Measurements from ENCODE around the gene CNOT8. TPM values are rescaled to one million over a fixed set of nuclear protein-coding genes. Genes with fewer than 3 reads are reported as not detected.

The CNOT8 gene
- total RNA-seq, 5 donors from 2014 or later (not counting 1 experiment from before 2014, with no cell fraction given): 85.9 to 113 (median 100) TPM

DNA sequence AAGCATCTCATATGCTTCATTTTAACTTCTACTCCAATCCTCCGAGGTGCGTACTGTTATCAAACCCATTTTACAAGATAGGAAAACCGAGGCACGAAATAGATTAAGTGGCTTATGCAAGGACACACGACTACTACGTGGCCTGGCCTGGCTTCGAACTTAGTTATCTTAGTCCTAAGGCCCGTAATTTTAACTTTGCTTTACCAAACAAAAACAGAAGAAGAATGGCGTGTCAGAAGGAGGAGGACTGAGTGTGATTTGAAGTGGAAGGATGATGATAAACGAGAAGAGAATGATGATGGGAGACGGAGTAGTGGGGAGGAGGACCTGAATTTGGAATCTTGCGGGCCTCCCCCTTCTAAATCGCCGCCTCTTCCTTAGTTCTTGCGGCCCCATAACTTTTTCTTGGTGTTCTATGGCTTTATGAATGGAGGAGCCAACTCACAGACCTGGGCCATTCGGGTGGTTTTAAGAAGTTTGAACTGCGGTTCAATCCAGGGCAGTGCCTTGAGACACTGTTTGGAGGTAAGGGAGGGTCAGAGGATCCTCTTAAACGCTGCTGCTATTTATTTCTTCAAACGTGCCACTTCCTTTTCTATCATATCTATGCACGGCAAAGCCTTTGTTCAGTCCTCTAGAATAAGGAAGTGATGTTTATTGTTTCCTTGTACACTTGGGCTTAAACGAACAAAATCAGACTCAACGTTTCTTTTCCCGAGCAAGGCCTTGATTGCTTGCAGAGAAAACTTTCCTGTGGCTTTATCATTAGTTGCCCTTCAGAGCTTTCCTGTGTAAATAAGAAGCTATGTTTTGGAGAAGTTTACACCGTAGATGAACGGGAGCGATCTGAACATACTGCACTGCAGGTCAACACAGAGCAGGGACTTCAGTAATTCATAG lies 795 bp downstream of the CNOT8 start:
- WGBS (ENCODE audit: insufficient coverage): 0% methylated on average over 13 of the region's 26 CpGs
- peaks cover 30 to 35% of the 10 kb centered on the region in 2 experiments for H3K4me1 ChIP-seq (ENCODE audit: control insufficient read depth in 1 of 2, extremely low read depth in 1 of 2, insufficient read depth in 2 of 2, low read length in 2 of 2)
- H3K4me1 Mint-ChIP-seq: peaks cover 49 to 57% (median 51%) of the 10 kb centered on the region in 3 donors

DNA sequence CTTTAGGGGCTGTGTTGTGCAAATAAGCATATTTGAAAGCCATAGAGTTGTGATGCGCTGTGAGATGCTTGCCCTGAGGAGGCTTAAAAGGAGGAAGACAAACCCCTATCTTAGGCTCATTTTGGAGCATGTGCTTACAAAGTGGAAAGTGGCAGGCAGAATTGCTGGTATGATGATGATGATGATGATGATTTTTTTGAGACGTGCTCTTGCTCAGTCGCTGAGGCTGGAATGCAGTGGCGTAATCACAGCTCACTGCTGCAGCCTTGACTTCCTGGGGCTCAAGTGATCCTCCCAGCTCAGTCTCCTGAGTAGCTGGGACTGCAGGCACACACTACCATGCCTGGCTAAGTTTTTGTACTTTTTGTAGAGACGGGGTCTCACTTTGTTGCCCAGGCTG lies 1.7 kb downstream of the CNOT8 start:
- peak overlapping the region; percentile 88 to 95 (median 93) for H3K4me3 Mint-ChIP-seq
- H3K36me3 Mint-ChIP-seq: peaks cover 18% of the 10 kb centered on the region
- no peaks in the 10 kb centered on the region for H3K9me3 Mint-ChIP-seq
- peak overlapping the region; percentile 90 for H3K27ac ChIP-seq (ENCODE audit: low read length)
- no peaks in the 10 kb centered on the region for H3K27me3 ChIP-seq (replicated peaks in 1 of 2; ENCODE audit: control insufficient read depth in 2 of 2, extremely low read depth in 1 of 2, insufficient read depth in 2 of 2, low read length in 1 of 2)
- peaks cover 30 to 35% of the 10 kb centered on the region in 2 experiments for H3K4me1 ChIP-seq (ENCODE audit: control insufficient read depth in 1 of 2, extremely low read depth in 1 of 2, insufficient read depth in 2 of 2, low read length in 2 of 2)
- peaks cover 54 to 57% (median 56%) of the 10 kb centered on the region in 3 donors for H3K4me1 Mint-ChIP-seq
- CTCF ChIA-PET: interaction anchor here in 1 of 2 donors (0.6 kb wide), 1 partner anchor 103 kb away, joined by 4 read pairs; no protein-coding TSS in a partner anchor
- POLR2A ChIA-PET: interaction anchor here in 1 of 2 donors (0.6 kb wide), 1 partner anchor 101 kb away, joined by 3 read pairs; no protein-coding TSS in a partner anchor
- H3K27me3 Mint-ChIP-seq: no peaks in the 10 kb centered on the region
- ATAC-seq (replicated peaks in 1 of 4) (no peak), DNase-seq (peak in 2 of 35 experiments; percentile 7 to 9)
- peak overlapping the region; percentile 59 to 81 for H3K4me3 ChIP-seq (ENCODE audit: control insufficient read depth in 1 of 2, extremely low read depth in 1 of 2, low read length in 1 of 2)
- H3K9me3 ChIP-seq: no peaks in the 10 kb centered on the region
- peaks cover 3 to 18% of the 10 kb centered on the region in 2 donors for H3K36me3 ChIP-seq (ENCODE audit: control insufficient read depth in 2 of 2, extremely low read depth in 1 of 2, insufficient read depth in 1 of 2, low read length in 1 of 2)
- peak overlapping the region; percentile 94 to 99 for H3K27ac Mint-ChIP-seq
- 3% methylated on average over 3 of the region's 5 CpGs for WGBS (ENCODE audit: insufficient coverage)

More for the DNA sequence above, 795 bp downstream of the CNOT8 start:
- H3K9me3 Mint-ChIP-seq: no peaks in the 10 kb centered on the region
- peak overlapping the region; percentile 94 to 99 for H3K27ac Mint-ChIP-seq
- H3K4me3 Mint-ChIP-seq: peak overlapping the region; percentile 88 to 95 (median 93)
- peak overlapping the region; percentile 90 for H3K27ac ChIP-seq (ENCODE audit: low read length)
- CTCF ChIA-PET: no interaction called here
- peak overlapping the region; percentile 59 to 81 for H3K4me3 ChIP-seq (ENCODE audit: control insufficient read depth in 1 of 2, extremely low read depth in 1 of 2, low read length in 1 of 2)
- peaks cover 3 to 14% of the 10 kb centered on the region in 2 donors for H3K36me3 ChIP-seq (ENCODE audit: control insufficient read depth in 2 of 2, extremely low read depth in 1 of 2, insufficient read depth in 1 of 2, low read length in 1 of 2)
- peaks cover 12% of the 10 kb centered on the region for H3K36me3 Mint-ChIP-seq
- ATAC-seq (replicated peaks in 1 of 4) (no peak), DNase-seq (peak in 11 of 35 experiments; percentile 2 to 47 (median 10))
- no peaks in the 10 kb centered on the region for H3K27me3 Mint-ChIP-seq
- no peaks in the 10 kb centered on the region for H3K9me3 ChIP-seq
- POLR2A ChIA-PET: interaction anchor here (0.6 to 0.9 kb wide), 3 partner anchors 78 to 441 kb away, joined by 3 read pairs; no protein-coding TSS in a partner anchor
- no peaks in the 10 kb centered on the region for H3K27me3 ChIP-seq (replicated peaks in 1 of 2; ENCODE audit: control insufficient read depth in 2 of 2, extremely low read depth in 1 of 2, insufficient read depth in 2 of 2, low read length in 1 of 2)

DNA sequence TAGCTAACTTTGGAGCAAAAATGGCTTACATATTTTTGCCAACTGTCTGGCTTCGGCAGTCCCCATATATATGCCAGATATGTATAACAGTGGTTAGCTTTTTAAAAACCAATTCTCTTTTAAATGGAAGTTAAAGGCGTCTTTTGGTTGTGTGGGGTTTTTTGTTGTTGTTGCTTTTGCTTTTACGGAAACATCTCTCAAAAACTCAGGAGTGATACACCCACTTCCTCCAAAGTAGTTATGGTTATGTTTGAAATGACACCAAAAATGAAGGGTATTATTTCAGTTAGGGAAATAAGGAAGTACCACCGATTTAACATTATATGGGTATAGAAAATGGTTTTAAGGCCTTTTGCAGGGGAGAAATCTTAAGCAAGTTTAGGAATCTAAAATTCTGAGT lies 2.3 kb downstream of the CNOT8 start:
- ATAC-seq (replicated peaks in 1 of 4) (no peak), DNase-seq (peak in 1 of 35 experiments; percentile 9)
- Mint-ChIP-seq H3K27me3 (no peaks in the 10 kb centered on the region), H3K27ac (peak overlapping the region; percentile 94 to 99), H3K9me3 (no peaks in the 10 kb centered on the region), H3K36me3 (peaks cover 25% of the 10 kb centered on the region), H3K4me1 (peaks cover 57 to 61% (median 60%) of the 10 kb centered on the region in 3 donors), H3K4me3 (peak overlapping the region; percentile 88 to 95 (median 93))
- WGBS (ENCODE audit: insufficient coverage): no CpG with 5 or more reads among the region's 4 CpGs
- H3K27ac ChIP-seq (ENCODE audit: low read length): peak overlapping the region; percentile 90
- POLR2A ChIA-PET: no interaction called here
- no peaks in the 10 kb centered on the region for H3K9me3 ChIP-seq
- peak overlapping the region; percentile 59 to 81 for H3K4me3 ChIP-seq (ENCODE audit: control insufficient read depth in 1 of 2, extremely low read depth in 1 of 2, low read length in 1 of 2)
- CTCF ChIA-PET: no interaction called here
- peaks cover 30 to 35% of the 10 kb centered on the region in 2 experiments for H3K4me1 ChIP-seq (ENCODE audit: control insufficient read depth in 1 of 2, extremely low read depth in 1 of 2, insufficient read depth in 2 of 2, low read length in 2 of 2)
- peaks cover 3 to 25% of the 10 kb centered on the region in 2 donors for H3K36me3 ChIP-seq (ENCODE audit: control insufficient read depth in 2 of 2, extremely low read depth in 1 of 2, insufficient read depth in 1 of 2, low read length in 1 of 2)
- H3K27me3 ChIP-seq (replicated peaks in 1 of 2; ENCODE audit: control insufficient read depth in 2 of 2, extremely low read depth in 1 of 2, insufficient read depth in 2 of 2, low read length in 1 of 2): no peaks in the 10 kb centered on the region

DNA sequence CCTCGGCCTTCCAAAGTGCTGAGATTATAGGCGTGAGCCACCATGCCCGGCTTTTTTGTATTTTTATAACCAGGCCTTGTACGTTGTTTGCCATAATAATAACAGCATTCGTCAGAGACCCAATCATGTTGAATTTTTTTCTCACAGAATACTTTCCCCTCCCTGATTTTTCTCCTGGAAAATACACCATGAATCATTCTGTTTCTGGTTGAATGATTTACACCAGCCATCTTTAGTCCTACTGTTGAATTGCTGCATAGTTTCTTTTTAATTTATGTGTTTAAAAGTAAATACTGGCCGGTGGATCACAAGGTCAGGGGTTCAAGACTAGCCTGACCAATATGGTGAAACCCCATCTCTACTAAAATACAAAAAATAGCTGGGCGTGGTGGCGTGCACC lies 3.5 kb downstream of the CNOT8 start:
- Histone ChIP-seq H3K4me3 (ENCODE audit: control insufficient read depth in 1 of 2, extremely low read depth in 1 of 2, low read length in 1 of 2) (no peak overlapping the region), H3K9me3 (no peaks in the 10 kb centered on the region)
- POLR2A ChIA-PET: interaction anchor here in 1 of 2 donors (0.7 kb wide), 1 partner anchor 15 kb away, joined by 4 read pairs; no protein-coding TSS in a partner anchor

DNA sequence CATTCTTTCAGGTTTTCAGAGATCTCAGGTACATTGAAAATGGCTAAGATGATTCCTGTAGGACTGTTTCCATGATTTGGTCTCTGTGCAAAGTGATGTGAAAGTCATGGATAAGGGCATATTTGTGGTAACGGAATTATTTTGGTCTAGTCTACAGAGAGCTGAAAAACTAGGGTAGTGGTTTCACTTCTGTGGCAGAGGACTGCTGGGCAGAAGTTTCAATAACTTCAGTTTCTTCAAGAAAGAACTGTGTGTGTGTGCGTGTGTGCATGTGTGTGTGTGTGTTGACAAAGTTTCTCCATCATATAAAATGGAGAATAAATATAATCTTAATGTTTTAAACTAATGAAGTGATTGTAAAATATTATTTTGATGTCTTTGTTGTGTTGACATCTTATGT lies 4.3 kb downstream of the CNOT8 start:
- Mint-ChIP-seq H3K4me3 (peak overlapping the region; percentile 22 to 88 (median 40)), H3K27me3 (no peaks in the 10 kb centered on the region), H3K9me3 (no peaks in the 10 kb centered on the region), H3K4me1 (peaks cover 57 to 59% (median 58%) of the 10 kb centered on the region in 3 donors), H3K36me3 (peaks cover 35% of the 10 kb centered on the region), H3K27ac (peak overlapping the region; percentile 45 to 81)
- DNase-seq (no peak), ATAC-seq (replicated peaks in 1 of 4) (no peak)
- CTCF ChIA-PET: no interaction called here
- Histone ChIP-seq H3K4me3 (ENCODE audit: control insufficient read depth in 1 of 2, extremely low read depth in 1 of 2, low read length in 1 of 2) (no peak overlapping the region), H3K36me3 (ENCODE audit: control insufficient read depth in 2 of 2, extremely low read depth in 1 of 2, insufficient read depth in 1 of 2, low read length in 1 of 2) (peaks cover 12 to 38% of the 10 kb centered on the region in 2 donors), H3K4me1 (ENCODE audit: control insufficient read depth in 1 of 2, extremely low read depth in 1 of 2, insufficient read depth in 2 of 2, low read length in 2 of 2) (peaks cover 23% of the 10 kb centered on the region in 2 experiments), H3K27me3 (replicated peaks in 1 of 2; ENCODE audit: control insufficient read depth in 2 of 2, extremely low read depth in 1 of 2, insufficient read depth in 2 of 2, low read length in 1 of 2) (no peaks in the 10 kb centered on the region), H3K27ac (ENCODE audit: low read length) (no peak overlapping the region), H3K9me3 (no peaks in the 10 kb centered on the region)
- 50% methylated on average over 1 of the region's 2 CpGs for WGBS (ENCODE audit: insufficient coverage)
- POLR2A ChIA-PET: no interaction called here

More for the DNA sequence above, 3.5 kb downstream of the CNOT8 start:
- no peak for ATAC-seq (replicated peaks in 1 of 4)
- Histone ChIP-seq H3K27ac (ENCODE audit: low read length) (no peak overlapping the region), H3K27me3 (replicated peaks in 1 of 2; ENCODE audit: control insufficient read depth in 2 of 2, extremely low read depth in 1 of 2, insufficient read depth in 2 of 2, low read length in 1 of 2) (no peaks in the 10 kb centered on the region), H3K4me1 (ENCODE audit: control insufficient read depth in 1 of 2, extremely low read depth in 1 of 2, insufficient read depth in 2 of 2, low read length in 2 of 2) (peaks cover 27 to 30% of the 10 kb centered on the region in 2 experiments), H3K36me3 (ENCODE audit: control insufficient read depth in 2 of 2, extremely low read depth in 1 of 2, insufficient read depth in 1 of 2, low read length in 1 of 2) (peaks cover 12 to 35% of the 10 kb centered on the region in 2 donors)
- no peak for DNase-seq
- Mint-ChIP-seq H3K9me3 (no peaks in the 10 kb centered on the region), H3K4me1 (peaks cover 56 to 60% (median 58%) of the 10 kb centered on the region in 3 donors), H3K4me3 (peak overlapping the region; percentile 41 to 93 (median 88)), H3K27me3 (no peaks in the 10 kb centered on the region), H3K36me3 (peaks cover 31% of the 10 kb centered on the region), H3K27ac (peak overlapping the region; percentile 11 to 81)
- CTCF ChIA-PET: no interaction called here
- WGBS (ENCODE audit: insufficient coverage): 94% methylated on average over 2 of the region's 8 CpGs

DNA sequence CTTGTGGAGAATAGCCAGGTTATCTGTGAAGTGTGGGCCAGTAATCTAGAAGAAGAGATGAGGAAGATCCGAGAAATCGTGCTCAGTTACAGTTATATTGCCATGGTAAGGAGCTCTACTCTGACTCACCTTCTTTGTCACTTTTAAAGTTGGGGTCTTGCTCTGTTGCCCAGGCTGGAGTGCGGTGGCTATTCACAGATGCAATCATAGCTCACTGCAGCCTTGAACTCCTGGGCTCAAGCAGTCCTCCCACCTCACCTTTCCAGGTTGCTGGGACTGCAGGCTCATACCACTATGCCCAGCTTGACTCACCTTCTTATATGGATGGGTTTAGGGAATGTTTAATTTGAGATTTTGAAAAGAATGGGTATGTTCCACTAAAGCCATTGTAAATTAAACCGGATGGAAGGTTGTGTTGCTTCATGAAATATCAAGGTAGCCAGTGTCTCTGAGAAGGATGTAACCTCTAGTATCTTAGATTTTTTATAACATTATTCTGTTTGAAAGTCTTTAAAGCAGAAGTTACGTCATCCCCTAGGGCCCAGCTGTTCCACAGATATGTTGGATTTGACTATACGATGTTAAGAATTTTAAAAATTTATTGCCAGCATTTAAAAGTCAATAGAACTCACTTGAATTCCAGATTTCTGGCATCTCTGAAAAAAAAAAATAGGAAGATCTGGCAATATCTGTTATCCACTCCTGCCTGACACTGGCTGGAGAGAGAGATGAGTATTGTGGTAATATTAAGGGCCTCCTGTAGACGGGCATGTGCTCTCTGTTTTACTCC lies 5.1 kb downstream of the CNOT8 start:
- peak overlapping the region in 1 of 2 donors; percentile 64 for H3K27ac Mint-ChIP-seq
- no peaks in the 10 kb centered on the region for H3K9me3 ChIP-seq
- no peak for DNase-seq
- no peak overlapping the region for H3K4me3 ChIP-seq (ENCODE audit: control insufficient read depth in 1 of 2, extremely low read depth in 1 of 2, low read length in 1 of 2)
- H3K27me3 Mint-ChIP-seq: no peaks in the 10 kb centered on the region
- no peak overlapping the region for H3K27ac ChIP-seq (ENCODE audit: low read length)
- POLR2A ChIA-PET: interaction anchor here in 1 of 2 donors (0.7 kb wide), 1 partner anchor 96 kb away, joined by 3 read pairs; no protein-coding TSS in a partner anchor
- no peaks in the 10 kb centered on the region for H3K9me3 Mint-ChIP-seq
- ATAC-seq (replicated peaks in 1 of 4): no peak
- WGBS (ENCODE audit: insufficient coverage): no CpG with 5 or more reads among the region's 7 CpGs
- CTCF ChIA-PET: no interaction called here
- no peaks in the 10 kb centered on the region for H3K27me3 ChIP-seq (replicated peaks in 1 of 2; ENCODE audit: control insufficient read depth in 2 of 2, extremely low read depth in 1 of 2, insufficient read depth in 2 of 2, low read length in 1 of 2)
- peaks cover 59 to 60% (median 59%) of the 10 kb centered on the region in 3 donors for H3K4me1 Mint-ChIP-seq
- H3K4me3 Mint-ChIP-seq: peak overlapping the region in 1 of 3 donors; percentile 88
- peaks cover 37% of the 10 kb centered on the region for H3K36me3 Mint-ChIP-seq
- peaks cover 14 to 40% of the 10 kb centered on the region in 2 donors for H3K36me3 ChIP-seq (ENCODE audit: control insufficient read depth in 2 of 2, extremely low read depth in 1 of 2, insufficient read depth in 1 of 2, low read length in 1 of 2)
- peaks cover 23% of the 10 kb centered on the region in 2 experiments for H3K4me1 ChIP-seq (ENCODE audit: control insufficient read depth in 1 of 2, extremely low read depth in 1 of 2, insufficient read depth in 2 of 2, low read length in 2 of 2)
